Dermis blood vessel endothelial cell (primary cell): ENCODE data around the gene SLC5A12. TPM values are rescaled to one million over a fixed set of nuclear protein-coding genes. Genes with fewer than 3 reads are reported as not detected.

Experiments
- DNase-seq: peaks from one replicate; pipeline ENCODE4 v3.0.0; 2010
- total RNA-seq: library from RNA; depleted of rRNA; stranded (reverse); fragments of >200 nt; gene quantifications from 2 replicates; pipeline ENCODE4 v1.2.3, GENCODE V29; 2014

Gene SLC5A12
- total RNA-seq, 1 donor from 2014 or later: not detected

- DNase-seq: no peak
Observed at GRCh38 chr11:26719289-26719973, 2.4 kb downstream of the SLC5A12 start.

- DNase-seq: no peak
Observed at GRCh38 chr11:26717771-26718170, 4.1 kb downstream of the SLC5A12 start.

GRCh38 chr11:26715133-26715532, 6.7 kb downstream of the SLC5A12 start:
- no peak for DNase-seq

- no peak for DNase-seq
Observed at GRCh38 chr11:26712497-26712896, 9.4 kb downstream of the SLC5A12 start.

GRCh38 chr11:26710489-26710888, 11.4 kb downstream of the SLC5A12 start:
- DNase-seq: no peak

GRCh38 chr11:26708736-26709456, 13.0 kb downstream of the SLC5A12 start:
- DNase-seq: no peak

- no peak for DNase-seq
Observed at GRCh38 chr11:26706181-26706580, 15.7 kb downstream of the SLC5A12 start.

GRCh38 chr11:26704249-26704648, 17.6 kb downstream of the SLC5A12 start:
- DNase-seq: no peak

GRCh38 chr11:26703411-26704191, 18.3 kb downstream of the SLC5A12 start:
- no peak for DNase-seq

- DNase-seq: no peak
Observed at GRCh38 chr11:26702406-26702805, 19.5 kb downstream of the SLC5A12 start.

- DNase-seq: no peak
Observed at GRCh38 chr11:26700574-26701235, 21.2 kb downstream of the SLC5A12 start.

GRCh38 chr11:26698224-26698623, 23.6 kb downstream of the SLC5A12 start:
- DNase-seq: no peak

- no peak for DNase-seq
Observed at GRCh38 chr11:26696330-26696729, 25.5 kb downstream of the SLC5A12 start.

- DNase-seq: no peak
Observed at GRCh38 chr11:26688701-26689100, 33.2 kb downstream of the SLC5A12 start.

GRCh38 chr11:26687351-26687750, 34.5 kb downstream of the SLC5A12 start:
- DNase-seq: no peak

- no peak for DNase-seq
Observed at GRCh38 chr11:26677566-26677965, 44.3 kb downstream of the SLC5A12 start.

GRCh38 chr11:26676641-26677040, 45.2 kb downstream of the SLC5A12 start:
- DNase-seq: no peak

GRCh38 chr11:26675233-26675928, 46.5 kb downstream of the SLC5A12 start:
- DNase-seq: no peak

- no peak for DNase-seq
Observed at GRCh38 chr11:26665946-26666345, 55.9 kb downstream of the SLC5A12 start.

- DNase-seq: no peak
Observed at GRCh38 chr11:26665036-26665435, 56.8 kb downstream of the SLC5A12 start.

GRCh38 chr11:26662916-26663315, 58.9 kb downstream of the SLC5A12 start:
- DNase-seq: no peak

- DNase-seq: no peak
Observed at GRCh38 chr11:26655287-26655686, 66.6 kb downstream of the SLC5A12 start.
